ENCODE data around the gene MRPL55.

DNA sequence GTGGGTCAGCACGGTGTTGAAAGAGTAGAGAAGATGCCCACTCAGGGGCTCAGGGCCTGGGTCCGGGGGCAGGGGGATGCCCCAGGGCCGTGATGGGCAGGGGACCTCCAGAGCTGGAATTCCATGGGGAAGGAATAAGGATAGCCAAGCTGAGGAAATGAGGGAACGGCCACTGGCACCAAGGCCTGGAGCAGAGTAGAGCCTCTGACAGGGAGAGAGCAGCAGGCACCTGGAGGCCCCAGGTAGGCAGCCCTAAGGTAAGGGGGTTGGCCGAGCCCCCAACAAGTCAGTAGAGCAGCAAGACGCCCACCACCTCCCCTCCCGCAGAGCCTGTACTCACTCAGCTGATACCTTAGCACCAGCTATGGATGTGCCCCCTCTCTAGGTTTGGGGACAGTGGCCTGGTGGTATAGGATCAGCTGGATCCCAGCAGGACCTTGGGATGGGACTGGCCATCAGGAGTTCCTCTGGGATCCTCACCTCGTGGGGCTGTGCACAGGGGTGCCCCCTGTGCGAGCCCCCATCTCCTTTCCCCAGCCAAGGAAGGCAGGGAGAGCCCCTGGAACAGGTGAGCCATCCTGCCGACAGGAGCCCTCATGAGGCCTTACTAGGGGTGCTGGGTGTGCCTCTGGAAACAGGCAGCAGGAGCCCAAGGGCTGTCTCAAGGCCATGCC is 47.6 kb downstream of the MRPL55 start:
- TF ChIP-seq, protein P1, sequence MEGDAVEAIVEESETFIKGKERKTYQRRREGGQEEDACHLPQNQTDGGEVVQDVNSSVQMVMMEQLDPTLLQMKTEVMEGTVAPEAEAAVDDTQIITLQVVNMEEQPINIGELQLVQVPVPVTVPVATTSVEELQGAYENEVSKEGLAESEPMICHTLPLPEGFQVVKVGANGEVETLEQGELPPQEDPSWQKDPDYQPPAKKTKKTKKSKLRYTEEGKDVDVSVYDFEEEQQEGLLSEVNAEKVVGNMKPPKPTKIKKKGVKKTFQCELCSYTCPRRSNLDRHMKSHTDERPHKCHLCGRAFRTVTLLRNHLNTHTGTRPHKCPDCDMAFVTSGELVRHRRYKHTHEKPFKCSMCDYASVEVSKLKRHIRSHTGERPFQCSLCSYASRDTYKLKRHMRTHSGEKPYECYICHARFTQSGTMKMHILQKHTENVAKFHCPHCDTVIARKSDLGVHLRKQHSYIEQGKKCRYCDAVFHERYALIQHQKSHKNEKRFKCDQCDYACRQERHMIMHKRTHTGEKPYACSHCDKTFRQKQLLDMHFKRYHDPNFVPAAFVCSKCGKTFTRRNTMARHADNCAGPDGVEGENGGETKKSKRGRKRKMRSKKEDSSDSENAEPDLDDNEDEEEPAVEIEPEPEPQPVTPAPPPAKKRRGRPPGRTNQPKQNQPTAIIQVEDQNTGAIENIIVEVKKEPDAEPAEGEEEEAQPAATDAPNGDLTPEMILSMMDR (IDR thresholded peaks at IDR 0.05) = no peak
- TF ChIP-seq POLR2A (IDR thresholded peaks at IDR 0.05) (no peak), POLR2AphosphoS5 (IDR thresholded peaks at IDR 0.05) (no peak)

All from suprapubic skin (tissue), 4 donors.